KOPT-K1 (cell line): ENCODE measurements around the gene TMEM203.
A peak's percentile ranks its signal among the peaks of the same experiment; 100 is the strongest.

Experiments used
- H3K27ac ChIP-seq: fragments of 200-600 bp; sonication (generic); 2 replicates; pipeline ENCODE4 v1.5.1; 2016; ENCODE audit warnings: antibody characterized with exemption, mild to moderate bottlenecking, low read depth, low read length; ENCODE audit not compliant: poor library complexity, severe bottlenecking
- H3K36me3 ChIP-seq: fragments of 200-600 bp; sonication (generic); 2 replicates; pipeline ENCODE4 v1.5.1; 2017; ENCODE audit warnings: antibody characterized with exemption, mild to moderate bottlenecking, low read length, moderate library complexity; ENCODE audit not compliant: insufficient read depth
- H3K9me3 ChIP-seq: fragments of 200-600 bp; sonication (generic); 2 replicates; pipeline ENCODE4 v1.5.1; 2017; ENCODE audit warnings: antibody characterized with exemption, low read length, mild to moderate bottlenecking; ENCODE audit not compliant: insufficient read depth, poor library complexity, severe bottlenecking

The TMEM203 gene

DNA sequence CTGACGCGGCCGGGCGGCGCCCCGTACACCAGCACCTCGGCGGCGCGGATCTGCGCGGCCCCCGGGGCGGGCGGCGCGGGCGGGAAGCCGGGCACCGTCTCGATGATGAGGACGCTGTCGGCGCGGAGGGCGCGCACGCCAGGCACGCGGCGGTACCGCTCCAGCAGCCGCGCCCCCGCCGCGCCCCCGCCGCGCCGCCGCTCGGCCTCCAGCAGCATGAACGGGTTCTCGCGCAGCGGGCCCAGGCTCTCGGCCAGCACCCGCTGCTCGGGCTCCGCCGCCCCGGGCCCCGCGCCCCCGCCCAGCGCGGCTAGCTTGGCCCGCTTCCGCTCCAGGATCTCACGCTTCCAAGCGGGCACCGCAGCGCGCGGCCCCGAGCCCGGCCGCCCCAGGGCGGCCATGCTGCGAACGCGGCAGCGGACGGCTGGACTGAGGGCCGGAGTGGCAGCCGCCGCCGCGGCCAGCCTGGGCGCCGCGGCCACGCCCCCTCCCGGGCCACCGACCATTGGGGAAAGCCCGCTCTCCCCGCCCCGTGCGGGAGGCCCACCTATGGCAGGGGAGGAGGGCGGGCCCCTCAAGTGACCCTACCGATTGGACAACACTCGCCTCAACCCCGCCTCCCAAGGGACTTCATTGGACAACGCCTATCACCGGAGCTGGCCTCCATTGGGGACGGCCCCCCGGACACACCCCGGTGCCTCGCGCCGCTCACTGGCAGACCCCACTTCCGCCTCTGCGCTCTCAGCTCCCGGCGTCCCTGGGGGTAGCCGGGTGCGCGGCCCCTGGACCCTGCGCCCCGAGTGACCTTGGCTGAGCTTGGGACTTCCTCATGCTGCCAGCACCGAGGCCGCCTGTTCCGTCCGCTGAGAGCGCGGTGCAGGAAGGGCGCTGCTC is 4.9 kb downstream of the TMEM203 start, which contains the start of gene TPRN:
Gene TPRN, minus strand, starts transcription at position 431 of the 894 bp plus-strand sequence. Its CDS starts 30 bp downstream, at position 401.
- Histone ChIP-seq H3K27ac (peak within 1 kb of the TSS; percentile 71), H3K9me3 (no peaks in the 10 kb centered on the region), H3K36me3 (no peaks in the 10 kb centered on the region)

DNA sequence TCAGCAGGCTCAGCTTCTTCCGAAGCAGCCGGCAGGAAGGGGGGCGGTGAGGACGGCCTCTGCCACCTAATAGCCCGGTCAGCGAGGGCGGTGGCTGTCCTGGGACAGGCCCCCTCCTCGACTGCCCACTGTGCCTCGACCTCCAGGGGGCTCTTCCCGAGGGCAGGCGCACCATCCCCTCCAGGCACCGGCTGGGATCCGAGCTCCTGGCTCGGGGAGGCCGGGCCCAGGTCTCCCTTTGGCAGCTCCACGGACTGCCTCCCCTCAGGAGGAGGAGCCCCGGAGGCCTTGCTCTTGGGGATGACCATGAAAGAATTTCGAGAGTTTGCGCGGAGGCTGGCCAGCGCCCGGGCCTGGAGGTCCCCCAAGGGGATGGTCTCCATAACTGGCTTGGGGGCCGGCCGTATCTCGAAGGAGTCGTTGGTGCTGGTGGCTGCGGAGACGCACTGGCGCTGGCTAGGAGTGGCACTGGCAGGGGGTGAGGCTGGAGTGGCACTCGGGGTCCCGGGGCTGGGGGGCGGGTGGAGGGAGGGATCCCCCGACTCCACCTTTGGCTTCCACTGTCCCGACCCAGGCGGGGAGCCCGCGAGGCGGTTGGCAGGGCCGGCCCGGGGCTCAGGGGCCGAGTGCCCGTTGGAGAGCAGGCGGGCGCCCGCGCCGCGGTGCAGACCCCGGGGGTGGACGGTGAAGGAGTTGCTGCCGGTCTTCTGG is 5.9 kb downstream of the TMEM203 start:
- H3K27ac ChIP-seq = no peak overlapping the region
- H3K9me3 ChIP-seq = no peaks in the 10 kb centered on the region
- no peaks in the 10 kb centered on the region for H3K36me3 ChIP-seq

DNA sequence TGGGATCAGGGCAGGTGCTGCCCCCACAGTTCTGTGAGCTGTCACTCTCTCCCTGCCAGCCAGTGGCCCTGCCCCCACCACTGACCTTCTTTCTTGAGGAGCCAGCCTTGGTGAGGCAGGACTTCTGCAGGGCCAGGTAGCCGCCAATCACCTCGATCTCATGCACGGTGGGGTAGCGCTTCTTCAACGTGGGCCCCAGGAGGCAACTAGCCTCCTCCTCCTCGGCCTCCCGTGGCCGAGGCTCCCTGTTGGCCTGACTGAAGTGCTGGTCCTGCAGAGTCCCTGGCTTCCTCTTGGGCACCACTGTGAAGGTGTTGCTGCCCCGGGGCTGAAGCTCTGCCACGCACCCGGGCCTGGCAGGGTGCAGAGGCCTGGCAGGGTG is 6.6 kb downstream of the TMEM203 start:
- H3K27ac ChIP-seq = no peak overlapping the region
- no peaks in the 10 kb centered on the region for H3K9me3 ChIP-seq
- H3K36me3 ChIP-seq = no peaks in the 10 kb centered on the region

DNA sequence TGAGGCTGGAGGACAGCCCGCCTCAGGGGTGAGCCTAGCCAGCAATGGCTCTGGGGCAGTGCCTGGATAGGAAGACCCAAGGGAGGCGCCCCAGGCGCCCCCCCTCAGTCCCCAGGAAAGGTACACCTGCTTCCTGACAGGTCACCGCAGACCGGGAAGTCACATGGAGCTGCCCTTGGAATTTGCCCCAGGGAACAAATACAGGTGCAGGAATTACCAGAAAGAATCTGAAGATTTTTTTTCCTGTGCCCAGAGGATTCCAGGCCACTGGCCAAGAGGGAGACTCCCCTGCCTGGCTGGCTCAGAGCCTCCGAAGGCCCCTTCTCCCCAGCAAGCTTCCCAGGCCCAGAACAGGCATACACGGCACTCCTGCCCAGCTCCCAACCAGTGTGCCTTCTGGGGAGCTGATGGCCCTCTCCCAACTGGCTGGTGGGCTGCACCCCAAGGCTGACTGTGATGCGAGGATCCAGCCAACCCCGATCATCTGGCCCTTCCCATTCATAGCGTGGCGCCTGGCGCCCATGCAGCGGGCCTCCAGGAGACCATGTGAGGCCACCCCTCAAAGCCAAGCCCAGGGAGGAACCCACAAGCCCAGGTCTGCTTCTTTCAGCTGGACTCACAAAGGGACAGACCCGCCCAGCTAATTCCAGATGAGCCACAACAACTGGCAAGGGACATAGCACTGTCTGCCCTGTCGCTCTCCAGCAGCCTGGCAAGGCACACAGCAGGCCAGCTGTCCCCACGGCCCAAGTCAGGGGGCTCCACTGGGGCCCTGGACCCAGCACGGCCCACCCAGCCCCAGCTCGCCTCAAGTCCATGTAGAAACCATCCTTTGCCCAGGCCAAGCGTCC is 7.2 kb downstream of the TMEM203 start:
- Histone ChIP-seq H3K27ac (no peak overlapping the region), H3K9me3 (no peaks in the 10 kb centered on the region), H3K36me3 (no peaks in the 10 kb centered on the region)

DNA sequence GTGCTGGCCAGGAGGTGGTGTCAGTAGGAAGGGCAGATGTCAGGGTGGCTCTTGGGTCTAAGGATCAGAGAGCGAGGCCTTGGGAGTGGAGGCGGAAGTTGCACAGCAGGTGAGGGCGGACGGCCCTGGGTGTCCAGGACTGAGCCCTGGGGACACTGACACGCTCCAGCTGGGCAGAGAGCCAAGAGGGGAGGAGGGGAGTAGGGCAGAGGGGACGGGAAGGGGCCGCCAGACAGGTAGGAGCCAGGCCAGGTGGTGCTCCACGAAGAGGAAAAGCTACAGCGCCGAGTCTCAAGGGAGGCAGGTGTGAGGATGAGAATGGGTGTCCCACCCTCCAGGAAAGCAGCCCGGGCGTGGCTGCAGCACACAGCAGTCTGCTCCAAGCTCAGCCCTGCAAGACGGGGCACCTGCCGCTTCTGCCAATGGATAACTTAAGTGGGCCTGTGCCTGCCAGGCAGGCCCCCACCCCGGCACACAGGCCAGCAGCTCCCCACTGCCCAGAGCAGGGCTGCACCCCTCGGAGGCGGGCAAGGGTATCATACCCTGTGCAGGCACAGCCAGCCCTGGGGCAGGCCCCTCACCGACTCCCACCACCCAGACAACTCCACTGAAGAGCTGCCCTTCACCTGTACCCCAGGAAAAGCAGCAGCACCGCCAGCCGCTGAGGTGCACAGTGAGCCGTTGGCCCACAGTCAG is 9.8 kb downstream of the TMEM203 start:
- Histone ChIP-seq H3K27ac (no peak overlapping the region), H3K36me3 (peaks cover 12% of the 10 kb centered on the region; the same call in 1 of the 2 replicates), H3K9me3 (no peaks in the 10 kb centered on the region)

DNA sequence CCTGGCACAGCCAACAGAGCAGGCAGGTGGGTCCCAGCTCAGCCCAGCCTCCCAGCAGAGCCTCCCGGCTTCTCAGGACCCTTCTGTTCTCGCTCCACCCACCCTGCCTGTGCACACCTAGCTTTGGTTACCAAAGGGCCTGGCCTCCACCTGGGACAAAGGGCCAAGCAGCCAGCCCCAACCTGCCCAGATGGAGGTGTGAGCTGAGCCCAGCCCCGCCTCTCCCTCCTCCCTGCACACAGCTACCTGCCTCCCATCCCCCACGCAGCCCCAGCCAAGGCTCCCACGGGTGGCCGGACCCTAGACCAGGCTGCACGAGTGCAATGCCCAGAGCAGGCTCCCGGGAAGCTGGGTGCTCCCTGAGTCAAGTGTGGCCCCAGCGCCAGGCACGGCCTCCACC is 10.5 kb downstream of the TMEM203 start:
- Histone ChIP-seq H3K9me3 (no peaks in the 10 kb centered on the region), H3K27ac (no peak overlapping the region), H3K36me3 (peaks cover 19% of the 10 kb centered on the region; the same call in 1 of the 2 replicates)

DNA sequence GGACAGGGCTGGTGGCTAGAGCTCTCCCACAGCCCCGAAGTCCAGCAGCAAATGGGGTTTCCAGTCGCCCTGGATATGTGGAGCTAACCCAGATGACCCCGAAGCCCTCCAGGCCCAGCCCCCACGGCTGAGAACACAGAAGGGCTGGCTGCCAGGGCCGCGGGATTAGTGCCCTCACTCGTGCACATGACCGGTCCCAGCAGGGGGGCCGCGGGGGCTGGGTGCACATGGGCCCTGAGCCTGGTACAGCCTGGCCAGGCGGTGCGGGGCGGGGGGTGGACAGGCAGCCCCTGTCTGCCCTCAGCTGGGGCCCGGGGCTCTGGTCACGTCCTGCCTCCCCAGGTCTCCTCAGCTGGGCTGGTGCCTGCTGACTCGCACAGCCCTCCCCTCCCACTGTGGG is 11.1 kb downstream of the TMEM203 start:
- H3K27ac ChIP-seq = no peak overlapping the region

DNA sequence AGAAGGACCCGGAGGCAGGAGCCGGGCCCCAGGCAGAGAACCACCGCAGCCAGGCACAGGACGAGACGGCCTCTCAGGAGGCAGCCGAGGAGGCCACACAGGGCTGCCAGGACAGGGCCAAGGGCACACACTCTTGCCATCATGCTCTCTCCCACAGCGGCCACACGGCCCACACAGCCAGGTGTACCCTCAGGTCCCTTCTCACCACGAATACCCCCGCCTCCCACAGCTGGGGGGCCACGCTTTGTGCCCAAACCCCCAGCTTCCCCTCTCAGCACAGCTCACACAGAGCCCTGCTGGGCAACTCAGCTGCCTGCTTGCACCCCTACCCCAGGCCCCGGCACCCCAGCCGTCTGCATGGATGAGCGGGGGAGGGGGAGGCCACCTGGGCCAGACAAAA is 11.7 kb downstream of the TMEM203 start:
- Histone ChIP-seq H3K9me3 (no peaks in the 10 kb centered on the region), H3K27ac (no peak overlapping the region), H3K36me3 (peaks cover 21% of the 10 kb centered on the region; the same call in 1 of the 2 replicates)

More for the DNA sequence above, 11.1 kb downstream of the TMEM203 start:
- H3K9me3 ChIP-seq = no peaks in the 10 kb centered on the region
- H3K36me3 ChIP-seq = peaks cover 21% of the 10 kb centered on the region; the same call in 1 of the 2 replicates

DNA sequence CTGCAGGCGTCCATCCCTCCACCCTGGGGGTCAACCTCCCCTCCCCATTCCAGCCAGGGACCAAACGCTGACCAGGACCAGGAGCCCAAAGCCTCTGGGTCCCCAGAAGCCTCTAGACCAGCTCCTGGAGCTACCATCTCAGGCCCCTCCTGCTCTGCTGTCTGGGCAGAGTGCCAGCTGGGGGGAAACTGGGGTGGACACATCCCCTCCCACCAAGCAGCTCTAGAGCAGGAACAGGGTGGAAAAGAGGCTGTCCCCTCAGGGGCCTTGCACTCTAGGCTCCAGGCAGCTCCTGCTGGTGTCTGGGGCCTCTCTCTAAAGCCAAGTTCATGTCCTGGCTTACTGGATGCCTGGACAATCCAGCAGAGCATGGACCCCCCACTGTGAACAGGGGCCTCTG is 12.6 kb downstream of the TMEM203 start:
- H3K36me3 ChIP-seq = peaks cover 21% of the 10 kb centered on the region; the same call in 1 of the 2 replicates
- no peaks in the 10 kb centered on the region for H3K9me3 ChIP-seq
- H3K27ac ChIP-seq = no peak overlapping the region

DNA sequence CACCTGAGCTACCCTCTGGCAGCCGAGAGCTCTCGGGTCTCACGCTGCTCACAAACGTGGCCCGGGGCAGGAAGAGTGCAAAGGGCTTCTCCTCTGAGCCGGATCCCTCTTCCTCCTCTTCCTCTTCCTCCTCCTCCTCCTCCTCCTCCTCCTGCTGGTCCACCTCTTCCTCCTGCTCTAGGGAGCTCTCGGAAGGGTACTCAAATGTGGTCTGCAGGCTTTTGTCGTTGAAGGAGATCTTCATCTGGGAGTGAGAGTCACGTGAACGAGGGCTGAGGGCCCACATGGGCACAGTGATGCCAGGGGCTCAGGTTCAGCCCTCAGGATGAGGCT is 13.0 kb downstream of the TMEM203 start:
- Histone ChIP-seq H3K9me3 (no peaks in the 10 kb centered on the region), H3K27ac (no peak overlapping the region), H3K36me3 (peaks cover 21% of the 10 kb centered on the region; the same call in 1 of the 2 replicates)

DNA sequence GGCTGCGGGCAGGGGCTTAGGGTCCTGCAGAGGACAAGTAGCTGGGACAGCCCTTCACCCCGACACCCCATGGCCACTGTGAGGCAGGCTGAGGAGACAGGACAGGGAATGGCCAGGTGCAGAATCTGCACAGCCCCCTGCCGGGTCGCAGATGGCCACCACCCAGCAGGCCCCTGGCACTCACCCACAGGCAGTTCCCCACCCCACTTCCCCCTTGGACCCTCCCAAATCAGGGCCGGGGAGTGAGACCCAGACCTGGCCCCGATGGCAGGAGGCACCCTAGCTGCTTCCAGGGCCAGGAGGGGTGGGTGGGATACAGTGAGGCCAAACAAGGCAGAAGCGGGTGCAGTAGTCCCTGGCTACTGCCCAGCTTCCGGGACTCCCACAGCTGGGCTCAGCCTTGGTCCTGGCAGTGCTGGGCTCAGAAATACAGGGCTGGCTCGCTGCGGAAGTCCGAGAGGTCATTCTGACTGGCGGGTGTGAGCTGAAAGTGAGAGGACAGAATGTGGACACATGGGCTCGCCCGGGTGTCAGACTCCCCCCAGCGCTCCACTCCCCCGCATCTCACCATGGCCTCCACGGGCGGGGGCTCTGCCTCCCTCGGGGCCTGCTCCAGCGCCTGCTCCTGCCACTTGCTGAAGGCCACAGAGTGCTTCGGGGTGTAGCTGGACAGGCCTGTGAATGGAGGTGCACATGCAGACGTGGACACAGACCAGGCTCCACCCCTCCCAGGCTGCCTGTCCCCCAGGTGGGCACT is 13.6 kb downstream of the TMEM203 start:
- no peaks in the 10 kb centered on the region for H3K9me3 ChIP-seq
- no peak overlapping the region for H3K27ac ChIP-seq
- H3K36me3 ChIP-seq = peaks cover 25% of the 10 kb centered on the region; the same call in 1 of the 2 replicates

DNA sequence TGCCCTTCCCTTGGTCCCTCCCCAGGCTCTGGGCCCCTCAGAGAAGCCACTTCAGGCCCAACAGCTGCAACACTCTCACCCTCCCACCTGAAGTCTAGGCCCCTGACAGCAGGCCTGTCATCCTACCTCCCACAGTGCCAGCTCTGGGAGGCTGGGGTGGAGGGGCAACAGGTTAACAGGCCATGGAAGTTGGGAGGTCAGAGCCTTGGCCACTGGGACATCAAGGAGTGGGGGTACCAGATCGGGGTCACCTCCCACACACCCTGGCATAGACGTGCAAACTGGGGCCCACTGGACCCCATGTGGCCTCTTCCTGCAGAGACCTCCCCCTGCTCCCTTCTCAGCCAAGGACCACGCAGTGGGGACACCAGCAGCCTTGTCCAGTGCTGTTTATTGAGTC is 14.2 kb downstream of the TMEM203 start:
- H3K27ac ChIP-seq = no peak overlapping the region
- peaks cover 31% of the 10 kb centered on the region; the same call in 1 of the 2 replicates for H3K36me3 ChIP-seq
- H3K9me3 ChIP-seq = no peaks in the 10 kb centered on the region

DNA sequence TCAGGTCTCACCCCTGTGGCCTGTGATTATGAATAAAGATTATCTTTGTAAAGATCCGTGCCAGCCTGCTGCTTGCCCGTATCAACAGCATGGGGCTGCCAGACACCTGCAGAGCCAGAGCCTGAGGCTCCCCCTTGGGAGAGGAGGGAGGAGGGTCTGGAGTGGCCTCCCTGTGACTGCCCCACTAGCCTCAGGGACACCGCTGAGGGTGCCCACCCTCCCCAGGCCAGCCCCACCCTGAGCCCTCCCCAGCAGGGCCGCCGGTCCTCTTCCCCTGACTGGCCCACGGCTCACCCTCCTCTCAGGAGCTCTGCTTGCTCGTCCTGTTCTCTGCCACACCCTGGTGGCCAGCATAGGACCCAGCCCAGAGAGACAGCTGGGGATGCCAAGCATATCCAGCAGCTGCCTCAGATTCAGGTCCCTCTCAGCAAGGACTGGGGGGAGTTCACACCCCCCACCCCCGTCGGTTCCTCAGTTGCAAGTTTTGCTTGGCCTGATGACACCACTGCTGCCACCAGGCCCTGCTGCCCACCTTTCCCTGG is 15.1 kb downstream of the TMEM203 start:
- H3K27ac ChIP-seq = no peak overlapping the region
- peaks cover 39% of the 10 kb centered on the region; the same call in 1 of the 2 replicates for H3K36me3 ChIP-seq
- H3K9me3 ChIP-seq = no peaks in the 10 kb centered on the region
